Kidney (tissue), 14 donors: ENCODE measurements around the gene CD68. TPM values are rescaled to one million over a fixed set of nuclear protein-coding genes. Genes with fewer than 3 reads are reported as not detected.
"Not testable (repeated sequence)": the region's sequence is repeated elsewhere in the genome, so short reads cannot be mapped to it uniquely, and the experiment has no call there.

ENCODE experiments used
- DNase-seq, 5 donors: peaks; one replicate each; pipeline ENCODE4 v3.0.0-alpha.2; 2013 to 2020
- FAIRE-seq: peaks from 2 replicates; lab custom pipeline; 2012; peaks lifted over from hg19 to GRCh38; lab: Jason Lieb, UNC
- H3K27ac ChIP-seq, 2 donors: one replicate each; pipeline ENCODE4 v1.7.0; 2013; ENCODE audit warnings: low read depth in 2 of 2, low read length in 2 of 2, inconsistent platforms in 1 of 2
- H3K27me3 ChIP-seq: one replicate; pipeline ENCODE4 v1.7.1; 2013; ENCODE audit warnings: low read length, inconsistent platforms; ENCODE audit not compliant: control insufficient read depth, insufficient read depth
- H3K36me3 ChIP-seq, 3 donors: one replicate each; pipeline versions ENCODE4 v1.7.0 to v1.7.1; 2013; ENCODE audit warnings: low read length in 3 of 3, control low read depth in 1 of 3, inconsistent platforms in 1 of 3; ENCODE audit not compliant: insufficient read depth in 3 of 3, control insufficient read depth in 2 of 3
- H3K4me1 ChIP-seq, 3 donors: one replicate each; pipeline versions ENCODE4 v1.7.0 to v1.7.1; 2013; ENCODE audit warnings: low read length in 3 of 3, inconsistent platforms in 1 of 3, low read depth in 1 of 3; ENCODE audit not compliant: control insufficient read depth in 2 of 3, insufficient read depth in 2 of 3
- H3K4me3 ChIP-seq, 3 donors: one replicate each; pipeline versions ENCODE4 v1.7.0 to v1.8.1; 2013; ENCODE audit warnings: low read length in 3 of 3, control low read depth in 1 of 3, inconsistent platforms in 1 of 3
- H3K9ac ChIP-seq, 3 donors: one replicate each; pipeline versions ENCODE4 v1.7.0 to v1.7.1; 2013; ENCODE audit warnings: low read length in 3 of 3, control low read depth in 1 of 3, inconsistent platforms in 1 of 3
- H3K9me3 ChIP-seq, 3 donors: one replicate each; pipeline versions ENCODE4 v1.7.0 to v1.7.1; 2013; ENCODE audit warnings: low read length in 3 of 3, control low read depth in 1 of 3, inconsistent platforms in 1 of 3; ENCODE audit not compliant: control insufficient read depth in 2 of 3, insufficient read depth in 1 of 3
- CTCF ChIP-seq: IDR thresholded peaks from 3 replicates; pipeline ENCODE4 v1.5.1; 2012; ENCODE audit warnings: mild to moderate bottlenecking, moderate library complexity, borderline replicate concordance; ENCODE audit not compliant: insufficient read depth; ENCODE audit errors: extremely low read depth
- intact Hi-C: fragments of 100-400 bp; cut with DNase I; formaldehyde crosslinking; loops from one replicate; pipeline ENCODE4 v1.11.1; 2022
- polyA plus RNA-seq: library from polyadenylated mRNA; stranded (reverse); fragments of 350-450 nt; fragmentation: Illumina TruSeq; extraction: RNeasy Lipid Tissue Mini Kit (QIAGEN cat#74804); gene quantifications from one replicate; pipeline ENCODE4 v1.2.3, GENCODE V29; 2014; ENCODE audit warnings: low read depth, low replicate concordance; ENCODE audit not compliant: insufficient read depth
- total RNA-seq: library from RNA; stranded (reverse); fragmentation: NEBNext Ultra II Directional; extraction: Animal tissue kit (Norgen Biotek cat#: 25700); gene quantifications from one replicate; pipeline ENCODE4 v1.2.1, GENCODE V29; 2021
- donor health status: control.
- donor health status: control.
- donor health status: control.
- donor health status: control.
- donor health status: control.
- donor health status: DM: yes; HTN: yes; CAD: no.
- donor health status: Normal renal cell carcinoma (clear cell type).

CD68 gene
- total and polyA plus RNA-seq, 2 donors from 2014 or later: 38.3 to 92.6 TPM

DNA sequence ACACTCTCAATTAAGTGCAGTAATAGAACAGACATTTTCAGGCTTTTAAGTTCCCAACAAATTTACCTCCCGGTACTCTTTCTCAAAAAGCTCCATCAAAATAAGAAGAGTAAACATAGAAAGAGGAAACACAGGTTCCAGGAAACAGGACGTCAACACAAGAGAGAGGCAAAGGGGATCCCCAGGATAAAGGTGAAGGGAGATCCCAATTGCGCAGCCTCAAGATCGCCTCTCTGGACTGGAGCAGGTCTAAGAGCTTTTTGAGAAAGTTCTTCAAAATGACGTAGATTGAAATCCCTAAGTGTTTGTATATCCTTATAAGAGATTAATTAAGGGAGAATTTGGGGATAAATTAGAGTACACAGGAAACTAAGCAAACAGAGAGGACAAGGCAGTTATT, 39.2 kb downstream of the CD68 start:
- no peak overlapping the region for H3K4me3 ChIP-seq
- H3K9me3 ChIP-seq: no peaks in the 10 kb centered on the region
- H3K4me1 ChIP-seq: peaks cover 0 to 2% (median 2%) of the 10 kb centered on the region in 3 donors
- DNase-seq (no peak), FAIRE-seq (no peak)
- intact Hi-C loops: no loop called here
- no peak overlapping the region for H3K9ac ChIP-seq
- no peak overlapping the region for H3K27ac ChIP-seq
- no peaks in the 10 kb centered on the region for H3K36me3 ChIP-seq
- H3K27me3 ChIP-seq: no peaks in the 10 kb centered on the region
- TF ChIP-seq CTCF: no peak

DNA sequence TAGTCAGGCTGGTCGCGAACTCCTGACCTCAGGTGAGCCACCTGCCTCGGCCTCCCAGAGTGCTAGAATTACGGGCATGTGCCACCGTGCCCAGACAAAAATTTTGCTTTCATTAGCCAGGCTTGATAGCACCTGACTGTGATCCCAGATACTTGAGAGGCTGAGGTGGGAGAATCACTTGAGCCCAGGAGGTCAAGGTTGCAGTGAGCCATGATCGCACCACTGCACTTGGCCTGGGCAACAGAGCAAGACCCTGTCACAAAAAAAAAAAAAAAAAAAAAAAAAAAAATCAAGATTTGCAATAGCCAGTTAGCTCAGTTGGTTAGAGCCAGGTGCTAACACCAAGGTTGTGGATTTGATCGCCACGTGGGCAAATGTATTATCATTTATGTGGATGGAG, 41.4 kb downstream of the CD68 start:
- H3K27me3 ChIP-seq: no peaks in the 10 kb centered on the region
- no peak for FAIRE-seq
- H3K9ac ChIP-seq: no peak overlapping the region
- no peaks in the 10 kb centered on the region for H3K9me3 ChIP-seq
- no peak for DNase-seq
- intact Hi-C loops: no loop called here
- no peak overlapping the region for H3K4me3 ChIP-seq
- TF ChIP-seq CTCF: no peak
- no peak overlapping the region for H3K27ac ChIP-seq
- no peaks in the 10 kb centered on the region for H3K36me3 ChIP-seq
- no peaks in the 10 kb centered on the region for H3K4me1 ChIP-seq

- H3K4me3 ChIP-seq: no peak overlapping the region
- H3K27me3 ChIP-seq: no peaks in the 10 kb centered on the region
- H3K27ac ChIP-seq: no peak overlapping the region
- no peak for TF ChIP-seq CTCF
- DNase-seq (no peak), FAIRE-seq (no peak)
- intact Hi-C loops: no loop called here
- H3K36me3 ChIP-seq: no peaks in the 10 kb centered on the region
- peaks cover 0 to 3% (median 0%) of the 10 kb centered on the region in 3 donors for H3K4me1 ChIP-seq
- no peak overlapping the region for H3K9ac ChIP-seq
- no peaks in the 10 kb centered on the region for H3K9me3 ChIP-seq
Observed at GRCh38 chr17:7623661-7624060, 44.2 kb downstream of the CD68 start.

DNA sequence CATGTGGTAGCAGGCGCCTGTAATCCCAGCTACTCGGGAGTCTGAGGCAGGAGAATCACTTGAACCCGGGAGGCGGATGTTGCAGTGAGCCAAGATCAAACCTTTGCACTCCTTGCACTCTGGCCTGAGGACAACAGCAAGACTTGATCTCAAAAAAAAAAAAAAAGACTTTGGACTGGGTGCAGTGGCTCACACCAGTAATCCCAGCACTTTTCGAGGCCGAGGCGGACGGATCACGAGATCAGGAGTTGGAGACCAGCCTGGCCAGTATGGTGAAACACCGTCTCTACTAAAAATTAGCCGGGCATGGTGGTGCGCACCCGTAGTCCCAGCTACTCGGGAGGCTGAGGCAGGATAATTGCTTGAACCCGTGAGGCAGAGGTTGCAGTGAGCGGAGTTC, 46.3 kb downstream of the CD68 start:
- intact Hi-C loops, H3K27me3 ChIP-seq, H3K36me3 ChIP-seq, H3K4me1 ChIP-seq, H3K9ac ChIP-seq, DNase-seq, FAIRE-seq, H3K9me3 ChIP-seq, H3K27ac ChIP-seq: not testable (repeated sequence)
- peak overlapping the region in 1 of 3 donors; percentile 96 for H3K4me3 ChIP-seq
